OCI-LY1 (cell line): ENCODE results near the gene POLR3A.

ENCODE experiments used
- H2AFZ ChIP-seq: fragments of 200-600 bp; sonication (generic), shearing (Covaris generic); 2 replicates; pipeline ENCODE4 v1.6.0; 2014; ENCODE audit warnings: antibody characterized with exemption, mild to moderate bottlenecking, low read length
- H3F3A ChIP-seq: fragments of 200-600 bp; sonication (generic), shearing (Covaris generic); 2 replicates; pipeline ENCODE4 v1.6.0; 2014; ENCODE audit warnings: mild to moderate bottlenecking, antibody characterized with exemption, low read length, moderate library complexity; ENCODE audit not compliant: insufficient read depth
- H3K27ac ChIP-seq: fragments of 200-600 bp; sonication (generic); 2 replicates; pipeline ENCODE4 v1.5.1; 2014; ENCODE audit warnings: low read length, mixed run types, mild to moderate bottlenecking, low read depth; ENCODE audit not compliant: poor library complexity, severe bottlenecking
- H3K27me3 ChIP-seq: fragments of 200-600 bp; sonication (generic); 2 replicates; pipeline ENCODE4 v1.6.0; 2014; ENCODE audit warnings: antibody characterized with exemption, mild to moderate bottlenecking, low read length, moderate library complexity; ENCODE audit not compliant: insufficient read depth
- H3K36me3 ChIP-seq: fragments of 200-600 bp; sonication (generic); 2 replicates; pipeline ENCODE4 v1.6.1; 2014; ENCODE audit warnings: mild to moderate bottlenecking, antibody characterized with exemption, low read length, moderate library complexity, mixed read lengths; ENCODE audit not compliant: insufficient read depth
- H3K4me1 ChIP-seq: fragments of 200-600 bp; sonication (generic); 2 replicates; pipeline ENCODE4 v1.5.1; 2014; ENCODE audit warnings: mild to moderate bottlenecking, low read length, moderate library complexity; ENCODE audit not compliant: insufficient read depth, severe bottlenecking
- H3K4me2 ChIP-seq: fragments of 200-600 bp; sonication (generic), shearing (Covaris generic); 2 replicates; pipeline ENCODE4 v1.6.1; 2014; ENCODE audit warnings: low read length
- H3K4me3 ChIP-seq: fragments of 200-600 bp; sonication (generic); 2 replicates; pipeline ENCODE4 v1.5.1; 2014; ENCODE audit warnings: low read length, low read depth, mild to moderate bottlenecking, mixed read lengths; ENCODE audit not compliant: poor library complexity, severe bottlenecking
- H3K79me2 ChIP-seq: fragments of 200-600 bp; shearing (Covaris generic); 2 replicates; pipeline ENCODE4 v1.6.1; 2016; ENCODE audit warnings: mixed run types, low read length, mixed read lengths; ENCODE audit not compliant: insufficient read depth
- H3K9ac ChIP-seq: fragments of 200-600 bp; sonication (generic), shearing (Covaris generic); 2 replicates; pipeline ENCODE4 v1.6.1; 2014; ENCODE audit warnings: mild to moderate bottlenecking, low read length, mixed read lengths
- H3K9me2 ChIP-seq: fragments of 200-600 bp; sonication (generic), shearing (Covaris generic); 2 replicates; pipeline ENCODE4 v1.6.1; 2014; ENCODE audit warnings: low read depth, mild to moderate bottlenecking, low read length, mixed read lengths
- H3K9me3 ChIP-seq: fragments of 200-600 bp; shearing (Covaris generic); 2 replicates; pipeline ENCODE4 v1.6.1; 2014; ENCODE audit warnings: low read length, mixed read lengths
- H4K20me1 ChIP-seq: fragments of 200-600 bp; sonication (generic), shearing (Covaris generic); 2 replicates; pipeline ENCODE4 v1.6.0; 2016; ENCODE audit warnings: mild to moderate bottlenecking, low read length; ENCODE audit not compliant: insufficient read depth
- CTCF ChIP-seq: fragments of 200-600 bp; sonication (generic), shearing (Covaris generic); IDR thresholded peaks from 2 replicates; pipeline ENCODE4 v1.5.1; 2017; ENCODE audit warnings: mild to moderate bottlenecking, antibody characterized with exemption, low read length, moderate library complexity, mixed read lengths
- EZH2 ChIP-seq: fragments of 200-600 bp; sonication (generic), shearing (Covaris generic); IDR thresholded peaks from 2 replicates; pipeline ENCODE4 v1.8.0; 2017; ENCODE audit warnings: borderline replicate concordance, mixed run types, mild to moderate bottlenecking, antibody characterized with exemption, low read length, moderate library complexity, mixed read lengths

The POLR3A gene

GRCh38 chr10:77977016-77977415 is 52.3 kb downstream of the POLR3A start:
- Histone ChIP-seq H3K4me1 (no peaks in the 10 kb centered on the region), H3K36me3 (peaks cover 57% of the 10 kb centered on the region), H3F3A (no peaks in the 10 kb centered on the region), H3K79me2 (no peaks in the 10 kb centered on the region), H4K20me1 (no peaks in the 10 kb centered on the region), H3K4me3 (no peak overlapping the region), H3K4me2 (no peak overlapping the region), H3K9ac (no peak overlapping the region), H3K9me2 (no peaks in the 10 kb centered on the region), H3K27ac (no peak overlapping the region), H3K9me3 (no peaks in the 10 kb centered on the region), H3K27me3 (no peaks in the 10 kb centered on the region), H2AFZ (no peak overlapping the region)
- no peak for TF ChIP-seq EZH2
- no peak for TF ChIP-seq CTCF

GRCh38 chr10:77975086-77975666 is 54.1 kb downstream of the POLR3A start:
- Histone ChIP-seq H3K9me2 (no peaks in the 10 kb centered on the region), H3K79me2 (no peaks in the 10 kb centered on the region), H3K9me3 (no peaks in the 10 kb centered on the region), H3K4me2 (no peak overlapping the region), H4K20me1 (no peaks in the 10 kb centered on the region), H3K27me3 (no peaks in the 10 kb centered on the region), H3F3A (no peaks in the 10 kb centered on the region), H3K4me3 (no peak overlapping the region), H3K4me1 (peaks cover 7% of the 10 kb centered on the region), H3K36me3 (peaks cover 42% of the 10 kb centered on the region), H2AFZ (no peak overlapping the region), H3K27ac (no peak overlapping the region), H3K9ac (no peak overlapping the region)
- TF ChIP-seq CTCF (no peak), EZH2 (no peak)

GRCh38 chr10:77974396-77975074 is 54.8 kb downstream of the POLR3A start:
- H2AFZ ChIP-seq, result no peak overlapping the region
- peaks cover 36% of the 10 kb centered on the region for H3K36me3 ChIP-seq
- H3K9me3 ChIP-seq, result no peaks in the 10 kb centered on the region
- H3K4me2 ChIP-seq, result no peak overlapping the region
- H3K4me3 ChIP-seq, result no peak overlapping the region
- peaks cover 7% of the 10 kb centered on the region for H3K4me1 ChIP-seq
- no peaks in the 10 kb centered on the region for H3F3A ChIP-seq
- no peak for TF ChIP-seq EZH2
- TF ChIP-seq CTCF, result peak; percentile 26; the same call in 1 of the 2 replicates
- H3K27me3 ChIP-seq, result no peaks in the 10 kb centered on the region
- no peaks in the 10 kb centered on the region for H4K20me1 ChIP-seq
- no peaks in the 10 kb centered on the region for H3K79me2 ChIP-seq
- H3K9me2 ChIP-seq, result no peaks in the 10 kb centered on the region
- no peak overlapping the region for H3K9ac ChIP-seq
- H3K27ac ChIP-seq, result no peak overlapping the region
